Panc1 (cell line): ENCODE measurements around the gene WDR48. TPM values are rescaled to one million over a fixed set of nuclear protein-coding genes. Genes with fewer than 3 reads are reported as not detected.

Experiments used
- ATAC-seq: fragments of 200-7000 bp; cut with Tn5 transposase; 2 replicates; pipeline ENCODE4 v1.9.1; 2020; ENCODE audit warnings: mild to moderate bottlenecking, moderate library complexity
- BruUV-seq: library from RNA; stranded (reverse); fragments of 400-500 nt; replicated peaks from 2 replicates; lab custom pipeline; 2021; lab: Mats Ljungman, UMichigan
- CTCF ChIA-PET: fragments of 300-600 bp; sonication (Branson Sonifier 250); formaldehyde crosslinking; loops from one replicate; lab custom pipeline; 2022; ENCODE audit warnings: antibody characterized with exemption; lab: Charles Lee
- POLR2A ChIA-PET: fragments of 300-600 bp; sonication (Branson Sonifier 250); formaldehyde crosslinking; loops from one replicate; lab custom pipeline; 2022; ENCODE audit warnings: antibody characterized with exemption; lab: Charles Lee
- DNase-seq: peaks from one replicate; pipeline ENCODE4 v3.0.0-alpha.2; 2010; ENCODE audit warnings: low read depth, low spot score
- H3K27ac ChIP-seq: 2 replicates; pipeline ENCODE4 v1.5.1; 2011; ENCODE audit warnings: mild to moderate bottlenecking, low read length, inconsistent platforms
- H3K27me3 ChIP-seq: fragments of 200-500 bp; sonication (Bioruptor generic); 2 replicates; pipeline ENCODE4 v1.6.0; 2014; ENCODE audit warnings: low read length, inconsistent platforms; ENCODE audit not compliant: control insufficient read depth, insufficient read depth
- H3K36me3 ChIP-seq: fragments of 200-500 bp; sonication (Bioruptor generic); 2 replicates; pipeline ENCODE4 v1.5.1; 2014; ENCODE audit warnings: inconsistent platforms, mild to moderate bottlenecking, low read length, moderate library complexity; ENCODE audit not compliant: control insufficient read depth, insufficient read depth
- H3K4me1 ChIP-seq: 2 replicates; pipeline ENCODE4 v1.5.1; 2011; ENCODE audit warnings: inconsistent platforms, mild to moderate bottlenecking, low read length, moderate library complexity; ENCODE audit not compliant: control insufficient read depth, insufficient read depth
- H3K4me3 ChIP-seq, 2 experiments: 2 replicates each; pipeline ENCODE4 v1.5.1; 2011 to 2012; ENCODE audit warnings: low read depth in 2 of 2, low read length in 2 of 2, mild to moderate bottlenecking in 2 of 2, inconsistent platforms in 1 of 2, moderate library complexity in 1 of 2
- H3K9me3 ChIP-seq: fragments of 200-500 bp; sonication (Bioruptor generic); 2 replicates; pipeline ENCODE4 v1.5.1; 2014; ENCODE audit warnings: low read depth, mild to moderate bottlenecking, inconsistent platforms, low read length, moderate library complexity; ENCODE audit not compliant: control insufficient read depth, insufficient read depth
- CTCF ChIP-seq: fragments of 450-650 bp; IDR thresholded peaks from 2 replicates; pipeline ENCODE4 v1.5.1; 2017; ENCODE audit warnings: mild to moderate bottlenecking
- POLR2AphosphoS5 ChIP-seq: IDR thresholded peaks from 2 replicates; pipeline ENCODE4 v1.6.1; 2012; ENCODE audit warnings: mild to moderate bottlenecking, low read depth, low read length, moderate library complexity
- REST ChIP-seq, 2 experiments: IDR thresholded peaks; 2 replicates each; pipeline ENCODE4 v1.6.1; 2011 to 2012; ENCODE audit warnings: low read depth in 2 of 2, control low read depth in 1 of 2, low read length in 1 of 2, mild to moderate bottlenecking in 1 of 2, moderate library complexity in 1 of 2; ENCODE audit not compliant: insufficient read depth in 1 of 2
- SIN3A ChIP-seq: IDR thresholded peaks from 2 replicates; pipeline ENCODE4 v1.6.1; 2012; ENCODE audit warnings: low read depth, mild to moderate bottlenecking, low read length, moderate library complexity, borderline replicate concordance; ENCODE audit not compliant: insufficient read depth
- TCF7L2 ChIP-seq: IDR thresholded peaks from 2 replicates; pipeline ENCODE4 v1.6.1; 2011; ENCODE audit warnings: mild to moderate bottlenecking, low read depth, low read length, inconsistent platforms
- in situ Hi-C: cut with HindIII; loops from 2 replicates; pipeline ENCODE4 v1.10.0; 2016; ENCODE audit warnings: low sequenced_read_pairs, low pct_unique_long_range_greater_than_20kb
- intact Hi-C: fragments of 100-400 bp; cut with micrococcal nuclease; formaldehyde crosslinking; loops from one replicate; pipeline ENCODE4 v1.10.0; 2022; ENCODE audit not compliant: unreplicated experiment
- total RNA-seq: library from RNA; stranded (reverse); gene quantifications from one replicate; pipeline ENCODE4 v1.2.1, GENCODE V29; 2021; ENCODE audit not compliant: unreplicated experiment

The WDR48 gene
- total RNA-seq, 1 experiment from 2014 or later = 15.7 TPM

- Histone ChIP-seq H3K4me1 (no peaks in the 10 kb centered on the region), H3K36me3 (no peaks in the 10 kb centered on the region; the same call in 1 of the 2 replicates), H3K27me3 (no peaks in the 10 kb centered on the region), H3K9me3 (no peaks in the 10 kb centered on the region), H3K27ac (no peak overlapping the region), H3K4me3 (no peak overlapping the region)
- DNase-seq (no peak), ATAC-seq (no peak)
- TF ChIP-seq CTCF (no peak), SIN3A (no peak), POLR2AphosphoS5 (no peak), REST (IDR thresholded peaks at IDR 0.05; ENCODE audit: insufficient read depth in 1 of 2, low read depth in 2 of 2, low read length in 1 of 2) (no peak), TCF7L2 (no peak)
- CTCF ChIA-PET = no interaction called here
- intact Hi-C loops (no loop called here), in situ Hi-C loops (no loop called here)
- BruUV-seq = no TSS peak
- POLR2A ChIA-PET = no interaction called here
Measured at GRCh38 chr3:39140341-39140971, 88.6 kb downstream of the WDR48 start.

GRCh38 chr3:39141171-39141995, 89.6 kb downstream of the WDR48 start:
- no peaks in the 10 kb centered on the region for H3K9me3 ChIP-seq
- peaks cover 2% of the 10 kb centered on the region; the same call in 1 of the 2 replicates for H3K4me1 ChIP-seq
- BruUV-seq = no TSS peak
- H3K36me3 ChIP-seq = no peaks in the 10 kb centered on the region; the same call in 1 of the 2 replicates
- no peak for ATAC-seq
- no peak for TF ChIP-seq SIN3A
- no peak for TF ChIP-seq REST (IDR thresholded peaks at IDR 0.05; ENCODE audit: insufficient read depth in 1 of 2, low read depth in 2 of 2, low read length in 1 of 2)
- TF ChIP-seq POLR2AphosphoS5 = no peak
- TF ChIP-seq TCF7L2 = no peak
- no peak for TF ChIP-seq CTCF
- no peak for DNase-seq
- no peaks in the 10 kb centered on the region for H3K27me3 ChIP-seq
- ChIA-PET CTCF (interaction anchor here (0.6 kb wide), 1 partner anchor 138 kb away, joined by 3 read pairs; the partner anchor contains the start of gene CX3CR1), POLR2A (no interaction called here)
- intact Hi-C loops (no loop called here), in situ Hi-C loops (no loop called here)
- H3K4me3 ChIP-seq = no peak overlapping the region
- no peak overlapping the region for H3K27ac ChIP-seq
